ENCODE measurements around the gene ALS2.

DNA sequence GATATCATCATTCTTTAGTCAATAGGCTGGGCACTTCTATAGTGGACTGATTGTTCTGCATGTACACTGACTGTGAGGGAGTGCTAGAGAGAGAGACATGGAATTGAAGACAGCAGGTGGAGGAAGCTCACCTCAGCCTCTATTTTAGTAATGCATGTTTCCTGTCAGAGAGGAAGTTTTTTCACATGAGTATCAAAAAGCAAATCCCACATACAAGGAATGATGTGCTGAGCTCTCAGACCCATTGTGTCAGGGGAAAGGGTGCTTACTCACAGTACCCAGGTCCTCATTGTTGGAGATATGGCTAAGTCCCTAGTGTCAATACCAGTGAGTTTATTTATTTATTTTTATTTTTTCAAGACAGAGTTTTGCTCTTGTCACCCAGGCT lies 15.7 kb upstream of the ALS2 start:
- TF ChIP-seq, protein P1, sequence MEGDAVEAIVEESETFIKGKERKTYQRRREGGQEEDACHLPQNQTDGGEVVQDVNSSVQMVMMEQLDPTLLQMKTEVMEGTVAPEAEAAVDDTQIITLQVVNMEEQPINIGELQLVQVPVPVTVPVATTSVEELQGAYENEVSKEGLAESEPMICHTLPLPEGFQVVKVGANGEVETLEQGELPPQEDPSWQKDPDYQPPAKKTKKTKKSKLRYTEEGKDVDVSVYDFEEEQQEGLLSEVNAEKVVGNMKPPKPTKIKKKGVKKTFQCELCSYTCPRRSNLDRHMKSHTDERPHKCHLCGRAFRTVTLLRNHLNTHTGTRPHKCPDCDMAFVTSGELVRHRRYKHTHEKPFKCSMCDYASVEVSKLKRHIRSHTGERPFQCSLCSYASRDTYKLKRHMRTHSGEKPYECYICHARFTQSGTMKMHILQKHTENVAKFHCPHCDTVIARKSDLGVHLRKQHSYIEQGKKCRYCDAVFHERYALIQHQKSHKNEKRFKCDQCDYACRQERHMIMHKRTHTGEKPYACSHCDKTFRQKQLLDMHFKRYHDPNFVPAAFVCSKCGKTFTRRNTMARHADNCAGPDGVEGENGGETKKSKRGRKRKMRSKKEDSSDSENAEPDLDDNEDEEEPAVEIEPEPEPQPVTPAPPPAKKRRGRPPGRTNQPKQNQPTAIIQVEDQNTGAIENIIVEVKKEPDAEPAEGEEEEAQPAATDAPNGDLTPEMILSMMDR (IDR thresholded peaks at IDR 0.05; ENCODE audit: low read depth, low read length), result no peak
- TF ChIP-seq MYC (IDR thresholded peaks at IDR 0.05; ENCODE audit: low read depth, low read length), result no peak
- TF ChIP-seq, protein P2, sequence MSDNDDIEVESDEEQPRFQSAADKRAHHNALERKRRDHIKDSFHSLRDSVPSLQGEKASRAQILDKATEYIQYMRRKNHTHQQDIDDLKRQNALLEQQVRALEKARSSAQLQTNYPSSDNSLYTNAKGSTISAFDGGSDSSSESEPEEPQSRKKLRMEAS (IDR thresholded peaks at IDR 0.05; ENCODE audit: low read depth, low read length), result no peak

Data from NB4 (cell line).